Right atrium auricular region (tissue), 2 donors: ENCODE results near the gene KLF17. TPM values are rescaled to one million over a fixed set of nuclear protein-coding genes. Genes with fewer than 3 reads are reported as not detected.

Source experiments
- DNase-seq: peaks from one replicate; pipeline ENCODE4 v3.0.0-alpha.2; 2019; ENCODE audit warnings: low spot score
- H3K27ac ChIP-seq, 2 donors: fragments of 200-600 bp; sonication (generic); 1 replicate in 1 of 2; 2 replicates in 1 of 2; pipeline ENCODE4 v1.5.1; 2016 to 2019
- H3K27me3 ChIP-seq, 2 donors: fragments of 200-600 bp; sonication (generic); one replicate each; pipeline versions ENCODE4 v1.5.1 to v1.6.0; 2017 to 2019
- H3K36me3 ChIP-seq: fragments of 200-600 bp; sonication (generic); one replicate; pipeline ENCODE4 v1.5.1; 2016
- H3K4me1 ChIP-seq, 2 donors: fragments of 200-600 bp; sonication (generic); one replicate each; pipeline versions ENCODE4 v1.5.1 to v1.6.0; 2017 to 2019
- H3K4me3 ChIP-seq, 2 donors: fragments of 200-600 bp; sonication (generic); 1 replicate in 1 of 2; 2 replicates in 1 of 2; pipeline ENCODE4 v1.5.1; 2017 to 2019; ENCODE audit warnings: mild to moderate bottlenecking in 1 of 2, moderate library complexity in 1 of 2
- H3K9me3 ChIP-seq, 2 donors: fragments of 200-600 bp; sonication (generic); one replicate each; pipeline ENCODE4 v1.5.1; 2019
- total RNA-seq, 2 donors: library from RNA; depleted of rRNA; stranded (reverse); fragments of >200 nt; gene quantifications; one replicate each; pipeline ENCODE4 v1.1.0, GENCODE V29; 2016
- TF ChIP-seq, protein P1 (sequence below), 2 donors: fragments of 200-600 bp; sonication (generic); IDR thresholded peaks; one replicate each; pipeline ENCODE4 v1.5.1; 2019; ENCODE audit warnings: antibody characterized with exemption in 2 of 2

Gene KLF17
- total RNA-seq, 2 donors from 2014 or later = not detected

DNA sequence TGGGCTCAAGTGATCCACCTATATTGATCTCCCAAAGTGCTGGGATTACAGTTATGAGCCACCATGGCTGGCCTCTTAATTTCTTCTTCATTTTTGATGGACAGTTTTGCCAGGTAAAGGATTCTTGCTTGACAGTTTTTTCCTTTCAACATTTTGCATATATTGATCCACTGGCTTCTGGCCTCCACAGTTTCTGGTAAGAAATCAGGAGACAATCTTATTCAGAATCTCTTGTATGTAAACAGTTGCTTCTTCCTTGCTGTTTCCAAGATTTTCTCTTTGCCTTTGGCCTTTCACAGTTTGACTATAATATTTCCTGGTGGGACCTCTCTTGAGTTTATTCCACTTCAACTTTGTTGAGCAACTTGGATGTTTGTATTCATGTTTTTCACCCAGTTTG is 42.9 kb downstream of the KLF17 start:
- no peaks in the 10 kb centered on the region for H3K27me3 ChIP-seq
- DNase-seq = no peak
- TF ChIP-seq, protein P1, sequence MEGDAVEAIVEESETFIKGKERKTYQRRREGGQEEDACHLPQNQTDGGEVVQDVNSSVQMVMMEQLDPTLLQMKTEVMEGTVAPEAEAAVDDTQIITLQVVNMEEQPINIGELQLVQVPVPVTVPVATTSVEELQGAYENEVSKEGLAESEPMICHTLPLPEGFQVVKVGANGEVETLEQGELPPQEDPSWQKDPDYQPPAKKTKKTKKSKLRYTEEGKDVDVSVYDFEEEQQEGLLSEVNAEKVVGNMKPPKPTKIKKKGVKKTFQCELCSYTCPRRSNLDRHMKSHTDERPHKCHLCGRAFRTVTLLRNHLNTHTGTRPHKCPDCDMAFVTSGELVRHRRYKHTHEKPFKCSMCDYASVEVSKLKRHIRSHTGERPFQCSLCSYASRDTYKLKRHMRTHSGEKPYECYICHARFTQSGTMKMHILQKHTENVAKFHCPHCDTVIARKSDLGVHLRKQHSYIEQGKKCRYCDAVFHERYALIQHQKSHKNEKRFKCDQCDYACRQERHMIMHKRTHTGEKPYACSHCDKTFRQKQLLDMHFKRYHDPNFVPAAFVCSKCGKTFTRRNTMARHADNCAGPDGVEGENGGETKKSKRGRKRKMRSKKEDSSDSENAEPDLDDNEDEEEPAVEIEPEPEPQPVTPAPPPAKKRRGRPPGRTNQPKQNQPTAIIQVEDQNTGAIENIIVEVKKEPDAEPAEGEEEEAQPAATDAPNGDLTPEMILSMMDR (IDR thresholded peaks at IDR 0.05) = no peak
- no peak overlapping the region for H3K4me3 ChIP-seq
- no peaks in the 10 kb centered on the region for H3K4me1 ChIP-seq
- no peak overlapping the region for H3K27ac ChIP-seq
- no peaks in the 10 kb centered on the region for H3K9me3 ChIP-seq
- H3K36me3 ChIP-seq = no peaks in the 10 kb centered on the region

GRCh38 chr1:44168520-44169098 is 50.0 kb downstream of the KLF17 start:
- H3K27ac ChIP-seq = no peak overlapping the region
- peaks cover 0 to 2% of the 10 kb centered on the region in 2 donors for H3K9me3 ChIP-seq
- H3K4me3 ChIP-seq = no peak overlapping the region
- DNase-seq = no peak
- H3K36me3 ChIP-seq = no peaks in the 10 kb centered on the region
- H3K4me1 ChIP-seq = no peaks in the 10 kb centered on the region
- TF ChIP-seq, protein P1 (IDR thresholded peaks at IDR 0.05) = no peak
- H3K27me3 ChIP-seq = no peaks in the 10 kb centered on the region

- no peak overlapping the region for H3K4me3 ChIP-seq
- no peak overlapping the region for H3K27ac ChIP-seq
- no peaks in the 10 kb centered on the region for H3K27me3 ChIP-seq
- TF ChIP-seq, protein P1 (IDR thresholded peaks at IDR 0.05) = no peak
- H3K9me3 ChIP-seq = peaks cover 2% of the 10 kb centered on the region in 2 donors
- DNase-seq = no peak
- H3K4me1 ChIP-seq = no peaks in the 10 kb centered on the region
- no peaks in the 10 kb centered on the region for H3K36me3 ChIP-seq
Measured at GRCh38 chr1:44170281-44170823, 51.7 kb downstream of the KLF17 start.

DNA sequence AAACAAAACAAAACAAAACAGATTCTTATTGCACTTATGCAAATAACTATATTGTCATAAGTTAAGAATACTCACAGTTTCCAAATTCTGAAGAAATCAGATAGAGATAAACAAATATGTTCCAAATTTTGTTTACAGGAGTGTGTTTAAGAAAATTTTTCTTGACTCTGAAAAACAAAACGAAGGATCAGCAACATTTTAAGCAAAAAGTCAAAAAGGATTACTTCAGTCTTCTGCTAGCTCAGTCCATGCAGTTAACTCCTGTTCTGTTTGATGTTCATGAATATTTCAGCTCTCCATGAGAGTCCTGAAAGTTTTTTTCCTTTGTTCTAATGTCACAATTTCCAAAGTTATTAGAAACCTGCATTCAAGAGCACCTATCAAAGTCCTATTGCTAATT is 56.0 kb downstream of the KLF17 start:
- Histone ChIP-seq H3K27me3 (no peaks in the 10 kb centered on the region), H3K4me1 (no peaks in the 10 kb centered on the region), H3K9me3 (peaks cover 0 to 2% of the 10 kb centered on the region in 2 donors), H3K36me3 (no peaks in the 10 kb centered on the region), H3K27ac (no peak overlapping the region), H3K4me3 (no peak overlapping the region)
- TF ChIP-seq, protein P1 (IDR thresholded peaks at IDR 0.05) = no peak
- no peak for DNase-seq

Other genes starting within 250 kb of the KLF17 start
- gene ARTN, start 185.0 kb upstream of the KLF17 start, total RNA-seq = under 1 TPM in 1 of 2 donors, not detected in 1; 0.75 TPM
- gene IPO13, start 171.9 kb upstream of the KLF17 start, total RNA-seq = 10 to 100 TPM; 25.9 to 28.1 TPM
- 10 to 100 TPM; 20.5 to 23.0 TPM for gene DPH2, start 148.8 kb upstream of the KLF17 start, total RNA-seq
- 100 to 1,000 TPM; 108 to 154 TPM for gene ATP6V0B, start 143.9 kb upstream of the KLF17 start, total RNA-seq
- 10 to 100 TPM; 33.0 to 48.5 TPM for gene B4GALT2, start 139.6 kb upstream of the KLF17 start, total RNA-seq
- 1 to 10 TPM; 1.6 to 2.0 TPM for gene CCDC24, start 127.2 kb upstream of the KLF17 start, total RNA-seq
- gene SLC6A9, start 87.4 kb upstream of the KLF17 start, total RNA-seq = 1 to 10 TPM; 1.0 to 1.6 TPM
- gene KLF18, start 22.8 kb downstream of the KLF17 start, total RNA-seq = not detected
- 10 to 100 TPM; 23.0 to 32.1 TPM for gene DMAP1, start 94.7 kb downstream of the KLF17 start, total RNA-seq
- 10 to 100 TPM; 38.0 to 40.4 TPM for gene ERI3, start 236.4 kb downstream of the KLF17 start, total RNA-seq